Measurements from ENCODE around the gene HYAL4.

HYAL4 gene

DNA sequence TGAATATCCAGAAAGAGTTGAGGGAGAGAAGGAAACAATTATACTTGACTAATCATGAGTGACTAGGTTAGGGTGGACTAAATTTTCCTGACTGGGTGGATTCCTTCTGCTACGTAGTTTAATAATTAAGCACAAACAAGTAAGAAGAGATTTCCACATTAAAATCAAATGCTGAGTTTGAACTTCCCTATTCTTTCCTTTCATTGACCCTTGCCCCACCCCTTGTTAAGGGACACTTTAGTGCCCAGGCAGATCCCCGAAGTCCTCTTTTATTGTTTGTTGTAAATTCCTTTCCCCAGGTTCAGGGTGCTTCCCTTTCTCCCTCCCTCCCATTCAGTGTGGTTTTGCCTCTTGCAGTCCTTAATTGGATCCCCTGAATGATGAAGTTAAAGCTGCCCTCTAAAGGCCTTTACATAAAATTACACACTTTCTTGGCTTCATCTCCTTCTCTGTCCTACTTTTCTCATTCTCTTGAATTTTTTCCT, 71.3 kb downstream of the HYAL4 start:
- no peak overlapping the region for H3K4me3 ChIP-seq (ENCODE audit: low read depth, low read length)
- TF ChIP-seq, protein P1, sequence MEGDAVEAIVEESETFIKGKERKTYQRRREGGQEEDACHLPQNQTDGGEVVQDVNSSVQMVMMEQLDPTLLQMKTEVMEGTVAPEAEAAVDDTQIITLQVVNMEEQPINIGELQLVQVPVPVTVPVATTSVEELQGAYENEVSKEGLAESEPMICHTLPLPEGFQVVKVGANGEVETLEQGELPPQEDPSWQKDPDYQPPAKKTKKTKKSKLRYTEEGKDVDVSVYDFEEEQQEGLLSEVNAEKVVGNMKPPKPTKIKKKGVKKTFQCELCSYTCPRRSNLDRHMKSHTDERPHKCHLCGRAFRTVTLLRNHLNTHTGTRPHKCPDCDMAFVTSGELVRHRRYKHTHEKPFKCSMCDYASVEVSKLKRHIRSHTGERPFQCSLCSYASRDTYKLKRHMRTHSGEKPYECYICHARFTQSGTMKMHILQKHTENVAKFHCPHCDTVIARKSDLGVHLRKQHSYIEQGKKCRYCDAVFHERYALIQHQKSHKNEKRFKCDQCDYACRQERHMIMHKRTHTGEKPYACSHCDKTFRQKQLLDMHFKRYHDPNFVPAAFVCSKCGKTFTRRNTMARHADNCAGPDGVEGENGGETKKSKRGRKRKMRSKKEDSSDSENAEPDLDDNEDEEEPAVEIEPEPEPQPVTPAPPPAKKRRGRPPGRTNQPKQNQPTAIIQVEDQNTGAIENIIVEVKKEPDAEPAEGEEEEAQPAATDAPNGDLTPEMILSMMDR (IDR thresholded peaks at IDR 0.05; ENCODE audit: low read depth, low read length), result no peak

DNA sequence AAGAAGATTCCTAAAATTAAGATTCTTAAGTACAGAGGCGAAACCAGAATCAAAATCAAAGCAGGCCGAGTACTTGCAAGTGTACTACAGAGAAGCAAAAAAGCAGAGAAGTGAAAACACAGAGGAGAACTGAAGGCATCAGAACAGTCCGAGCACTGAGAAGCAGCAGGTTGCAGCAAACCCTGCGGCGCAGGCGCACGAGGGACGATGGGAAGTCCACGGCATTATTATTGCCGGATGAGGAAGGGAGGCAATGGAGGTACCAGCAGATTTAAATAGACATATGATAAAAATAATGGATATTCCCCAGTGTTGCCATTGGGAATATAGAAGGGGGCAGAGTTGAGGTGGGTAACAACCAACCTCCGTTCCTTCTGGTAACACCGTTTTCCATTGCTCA, 72.9 kb downstream of the HYAL4 start:
- no peak overlapping the region for H3K4me3 ChIP-seq (ENCODE audit: low read depth, low read length)
- TF ChIP-seq, protein P1 (IDR thresholded peaks at IDR 0.05; ENCODE audit: low read depth, low read length), result no peak

DNA sequence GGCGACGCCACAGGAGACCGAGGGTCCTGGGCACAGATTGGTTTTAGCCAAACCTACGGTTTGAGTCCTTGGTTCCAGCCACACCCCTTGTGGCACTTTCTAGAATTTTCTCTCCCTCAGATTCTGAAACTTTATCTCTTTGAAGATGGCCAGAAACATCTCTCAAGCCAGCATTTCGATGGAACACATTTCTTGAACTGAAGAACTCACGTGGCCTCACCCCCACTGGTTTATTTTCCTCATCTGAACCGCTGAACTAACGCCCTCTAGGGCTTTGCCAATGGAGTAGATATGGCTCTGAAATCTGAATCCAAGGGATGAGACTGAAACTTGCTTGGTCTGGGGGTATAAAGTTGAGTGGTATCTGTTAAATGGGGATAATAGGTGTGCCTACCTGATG, 73.3 kb downstream of the HYAL4 start:
- H3K4me3 ChIP-seq (ENCODE audit: low read depth, low read length), result no peak overlapping the region
- TF ChIP-seq, protein P1 (IDR thresholded peaks at IDR 0.05; ENCODE audit: low read depth, low read length), result no peak

DNA sequence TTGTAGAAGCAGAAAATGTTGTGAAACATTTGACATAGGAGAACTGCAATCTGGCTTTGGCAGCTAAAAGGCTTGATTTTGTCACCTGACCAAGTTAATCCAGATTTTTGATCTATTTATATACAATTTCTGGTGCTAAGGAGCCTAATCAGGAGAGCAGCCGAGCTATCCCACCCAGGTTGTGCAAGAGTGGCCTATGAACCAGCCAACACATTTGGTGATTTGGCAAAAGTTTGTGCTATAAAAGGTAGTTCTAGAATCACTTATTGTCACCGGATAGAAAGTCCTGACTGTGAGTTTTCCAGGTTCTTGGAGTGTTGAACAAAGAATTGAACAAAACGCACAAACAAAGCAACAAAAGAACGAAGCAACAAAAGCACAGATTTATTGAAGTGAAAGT, 78.6 kb downstream of the HYAL4 start:
- TF ChIP-seq, protein P1 (IDR thresholded peaks at IDR 0.05; ENCODE audit: low read depth, low read length), result no peak
- H3K4me3 ChIP-seq (ENCODE audit: low read depth, low read length), result no peak overlapping the region

DNA sequence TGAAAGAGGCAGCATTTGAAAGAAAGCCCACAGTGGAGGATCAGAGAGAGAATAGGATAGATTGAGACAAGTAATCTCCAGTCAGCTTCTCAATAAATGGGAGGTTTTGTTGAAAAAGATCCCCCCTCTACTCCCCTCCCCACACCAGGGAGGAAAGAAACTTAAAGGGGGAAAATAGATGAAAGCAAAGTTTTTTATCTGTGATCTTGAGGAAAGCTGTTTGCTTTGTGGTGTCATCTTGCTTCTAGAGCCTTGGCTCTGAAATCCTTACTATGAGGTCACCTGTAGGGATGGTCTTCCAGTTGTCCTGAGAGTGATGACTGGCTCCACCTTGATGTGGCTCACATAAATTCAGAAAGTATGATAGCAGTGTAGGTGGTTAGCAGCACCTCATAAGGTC, 80.0 kb downstream of the HYAL4 start, which contains the start of gene SPAM1:
Gene SPAM1, plus strand, starts transcription at position 301 of the 400 bp plus-strand sequence. CDS start 28,330 bp downstream, outside the sequence.
- no peak within 1 kb of the TSS for H3K4me3 ChIP-seq (ENCODE audit: low read depth, low read length)
- TF ChIP-seq, protein P1 (IDR thresholded peaks at IDR 0.05; ENCODE audit: low read depth, low read length), result no peak

All from WI38 (cell line).